ENCODE results near the gene CYP3A7. TPM values are rescaled to one million over a fixed set of nuclear protein-coding genes. Genes with fewer than 3 reads are reported as not detected.

CYP3A7 gene
- total and polyA plus RNA-seq, 2 donors from 2014 or later, result 0.69 TPM; not detected in 1

DNA sequence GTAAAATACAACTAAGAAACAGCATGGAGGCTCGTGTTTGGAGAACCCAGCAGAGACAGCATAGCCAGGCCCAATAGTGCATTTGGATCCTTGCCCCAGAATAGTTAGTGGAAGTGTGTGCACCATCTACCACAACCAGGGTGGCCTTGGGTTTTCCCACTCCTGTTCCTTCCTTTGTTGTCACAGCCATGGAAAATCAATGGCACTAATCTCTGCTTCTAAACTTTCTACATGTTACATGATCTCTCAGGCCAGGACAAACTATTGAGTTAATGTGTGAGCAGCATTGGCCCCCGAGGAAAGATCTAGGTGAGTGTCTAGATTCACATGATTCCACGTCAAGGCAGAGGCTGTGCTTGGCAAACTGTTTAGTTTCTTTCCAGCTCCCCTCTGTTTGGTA lies 2.0 kb downstream of the CYP3A7 start:
- H3K27me3 ChIP-seq (ENCODE audit: control insufficient read depth, insufficient read depth, low read length), result no peaks in the 10 kb centered on the region
- intact Hi-C loops (cut with DNase I), result no loop called here
- TF ChIP-seq, protein P1, sequence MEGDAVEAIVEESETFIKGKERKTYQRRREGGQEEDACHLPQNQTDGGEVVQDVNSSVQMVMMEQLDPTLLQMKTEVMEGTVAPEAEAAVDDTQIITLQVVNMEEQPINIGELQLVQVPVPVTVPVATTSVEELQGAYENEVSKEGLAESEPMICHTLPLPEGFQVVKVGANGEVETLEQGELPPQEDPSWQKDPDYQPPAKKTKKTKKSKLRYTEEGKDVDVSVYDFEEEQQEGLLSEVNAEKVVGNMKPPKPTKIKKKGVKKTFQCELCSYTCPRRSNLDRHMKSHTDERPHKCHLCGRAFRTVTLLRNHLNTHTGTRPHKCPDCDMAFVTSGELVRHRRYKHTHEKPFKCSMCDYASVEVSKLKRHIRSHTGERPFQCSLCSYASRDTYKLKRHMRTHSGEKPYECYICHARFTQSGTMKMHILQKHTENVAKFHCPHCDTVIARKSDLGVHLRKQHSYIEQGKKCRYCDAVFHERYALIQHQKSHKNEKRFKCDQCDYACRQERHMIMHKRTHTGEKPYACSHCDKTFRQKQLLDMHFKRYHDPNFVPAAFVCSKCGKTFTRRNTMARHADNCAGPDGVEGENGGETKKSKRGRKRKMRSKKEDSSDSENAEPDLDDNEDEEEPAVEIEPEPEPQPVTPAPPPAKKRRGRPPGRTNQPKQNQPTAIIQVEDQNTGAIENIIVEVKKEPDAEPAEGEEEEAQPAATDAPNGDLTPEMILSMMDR (IDR thresholded peaks at IDR 0.05; ENCODE audit: borderline replicate concordance, extremely low read depth, insufficient read depth), result no peak
- no peaks in the 10 kb centered on the region for H3K36me3 ChIP-seq (ENCODE audit: control insufficient read depth in 2 of 3, insufficient read depth in 3 of 3, low read length in 3 of 3)
- H3K27ac ChIP-seq (ENCODE audit: low read depth in 2 of 2, low read length in 2 of 2), result no peak overlapping the region
- H3K4me3 ChIP-seq (ENCODE audit: low read length in 3 of 3), result no peak overlapping the region
- H3K9ac ChIP-seq (ENCODE audit: low read length in 3 of 3), result no peak overlapping the region
- FAIRE-seq, result no peak
- no peaks in the 10 kb centered on the region for H3K9me3 ChIP-seq (ENCODE audit: control insufficient read depth in 2 of 3, insufficient read depth in 1 of 3, low read length in 3 of 3)
- H3K4me1 ChIP-seq (ENCODE audit: control insufficient read depth in 2 of 3, insufficient read depth in 2 of 3, low read depth in 1 of 3, low read length in 3 of 3), result no peaks in the 10 kb centered on the region
- DNase-seq, result no peak

DNA sequence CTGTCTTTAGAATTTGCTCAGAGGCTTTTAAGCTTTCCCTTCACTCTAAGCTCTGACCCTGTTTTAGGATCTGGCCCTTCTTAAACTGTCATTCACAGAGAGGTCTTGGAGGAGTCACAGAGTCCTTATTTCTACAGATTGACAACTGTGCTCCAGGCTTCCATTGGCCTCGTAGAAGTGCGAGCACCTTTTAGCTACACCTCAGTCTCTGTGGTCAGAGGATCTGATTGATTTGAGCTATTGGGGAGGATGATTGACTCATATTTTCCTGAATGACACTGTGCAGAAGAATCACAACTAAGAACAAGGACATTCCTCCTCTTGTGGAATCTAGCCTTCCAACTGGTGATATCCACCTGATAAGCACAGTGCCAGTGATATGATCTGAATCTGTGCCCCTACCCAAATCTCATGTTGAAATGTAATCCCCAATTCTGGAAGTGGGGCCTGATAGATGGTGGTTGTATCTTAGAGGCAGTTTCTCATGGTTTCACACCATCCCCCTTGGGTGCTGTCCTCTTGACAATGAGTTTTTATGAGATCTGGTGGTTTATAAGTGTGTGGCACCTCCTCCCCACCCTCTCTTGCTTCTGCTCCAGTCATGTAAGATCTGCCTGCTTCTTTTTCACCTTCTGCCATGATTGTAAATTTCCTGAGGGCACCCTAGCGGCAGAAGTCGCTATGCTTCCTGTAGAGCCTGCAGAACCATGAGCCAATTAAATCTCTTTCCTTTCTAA lies 3.2 kb downstream of the CYP3A7 start:
- no peaks in the 10 kb centered on the region for H3K36me3 ChIP-seq (ENCODE audit: control insufficient read depth in 2 of 3, insufficient read depth in 3 of 3, low read length in 3 of 3)
- DNase-seq, result no peak
- TF ChIP-seq, protein P1 (IDR thresholded peaks at IDR 0.05; ENCODE audit: borderline replicate concordance, extremely low read depth, insufficient read depth), result no peak
- no peak overlapping the region for H3K27ac ChIP-seq (ENCODE audit: low read depth in 2 of 2, low read length in 2 of 2)
- no peak overlapping the region for H3K4me3 ChIP-seq (ENCODE audit: low read length in 3 of 3)
- no peak for FAIRE-seq
- no peaks in the 10 kb centered on the region for H3K4me1 ChIP-seq (ENCODE audit: control insufficient read depth in 2 of 3, insufficient read depth in 2 of 3, low read depth in 1 of 3, low read length in 3 of 3)
- H3K9ac ChIP-seq (ENCODE audit: low read length in 3 of 3), result no peak overlapping the region
- intact Hi-C loops (cut with DNase I), result no loop called here
- no peaks in the 10 kb centered on the region for H3K27me3 ChIP-seq (ENCODE audit: control insufficient read depth, insufficient read depth, low read length)
- H3K9me3 ChIP-seq (ENCODE audit: control insufficient read depth in 2 of 3, insufficient read depth in 1 of 3, low read length in 3 of 3), result no peaks in the 10 kb centered on the region

DNA sequence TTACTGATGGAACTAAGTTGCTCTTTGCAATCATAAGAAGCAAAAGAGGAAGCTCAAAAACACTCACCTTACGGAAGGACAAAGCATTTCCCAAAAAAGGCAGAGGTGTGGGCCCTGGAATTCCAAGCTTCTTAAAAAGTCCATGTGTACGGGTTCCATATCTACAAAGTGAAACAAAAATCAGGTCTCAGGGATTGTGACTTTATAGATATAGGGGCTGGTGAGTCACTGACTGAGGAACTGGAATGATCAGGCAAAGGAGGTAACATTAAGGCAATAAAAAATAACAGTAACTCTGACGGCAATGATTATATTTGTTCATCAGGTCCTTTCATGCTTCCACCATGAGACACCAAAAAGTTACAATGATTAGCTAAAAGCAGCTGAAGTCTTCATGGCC lies 4.0 kb downstream of the CYP3A7 start:
- H3K9ac ChIP-seq (ENCODE audit: low read length in 3 of 3), result no peak overlapping the region
- no peaks in the 10 kb centered on the region for H3K9me3 ChIP-seq (ENCODE audit: control insufficient read depth in 2 of 3, insufficient read depth in 1 of 3, low read length in 3 of 3)
- intact Hi-C loops (cut with DNase I), result no loop called here
- no peaks in the 10 kb centered on the region for H3K27me3 ChIP-seq (ENCODE audit: control insufficient read depth, insufficient read depth, low read length)
- no peaks in the 10 kb centered on the region for H3K36me3 ChIP-seq (ENCODE audit: control insufficient read depth in 2 of 3, insufficient read depth in 3 of 3, low read length in 3 of 3)
- TF ChIP-seq, protein P1 (IDR thresholded peaks at IDR 0.05; ENCODE audit: borderline replicate concordance, extremely low read depth, insufficient read depth), result no peak
- DNase-seq (no peak), FAIRE-seq (no peak)
- no peak overlapping the region for H3K27ac ChIP-seq (ENCODE audit: low read depth in 2 of 2, low read length in 2 of 2)
- H3K4me3 ChIP-seq (ENCODE audit: low read length in 3 of 3), result no peak overlapping the region
- no peaks in the 10 kb centered on the region for H3K4me1 ChIP-seq (ENCODE audit: control insufficient read depth in 2 of 3, insufficient read depth in 2 of 3, low read depth in 1 of 3, low read length in 3 of 3)
